Middle frontal gyrus (tissue), 1 donor: ENCODE measurements around the gene RSBN1.
A peak's percentile ranks its signal among the peaks of the same experiment; 100 is the strongest.
"Not testable (repeated sequence)": the region's sequence is repeated elsewhere in the genome, so short reads cannot be mapped to it uniquely, and the experiment has no call there.

Experiments
- DNase-seq: peaks from one replicate; pipeline ENCODE4 v3.0.0-alpha.2; 2015; ENCODE audit warnings: low spot score; ENCODE audit errors: extremely low spot score

RSBN1 gene

GRCh38 chr1:113811888-113812660, at the start of gene RSBN1:
Gene RSBN1 (minus strand): TSS chr1:113812476. CDS start chr1:113812412, 64 bp downstream.
- DNase-seq = peak; percentile 98

GRCh38 chr1:113861641-113862040, 49.4 kb upstream of the RSBN1 start:
- DNase-seq = no peak

- DNase-seq = no peak
Observed at GRCh38 chr1:113860891-113861290, 48.6 kb upstream of the RSBN1 start.

- DNase-seq = no peak
Observed at GRCh38 chr1:113859478-113860175, 47.4 kb upstream of the RSBN1 start.

- DNase-seq = no peak
Observed at GRCh38 chr1:113858982-113859381, 46.7 kb upstream of the RSBN1 start.

- DNase-seq = no peak
Observed at GRCh38 chr1:113858418-113858817, 46.1 kb upstream of the RSBN1 start.

GRCh38 chr1:113857776-113858175, 45.5 kb upstream of the RSBN1 start:
- DNase-seq = no peak

DNA sequence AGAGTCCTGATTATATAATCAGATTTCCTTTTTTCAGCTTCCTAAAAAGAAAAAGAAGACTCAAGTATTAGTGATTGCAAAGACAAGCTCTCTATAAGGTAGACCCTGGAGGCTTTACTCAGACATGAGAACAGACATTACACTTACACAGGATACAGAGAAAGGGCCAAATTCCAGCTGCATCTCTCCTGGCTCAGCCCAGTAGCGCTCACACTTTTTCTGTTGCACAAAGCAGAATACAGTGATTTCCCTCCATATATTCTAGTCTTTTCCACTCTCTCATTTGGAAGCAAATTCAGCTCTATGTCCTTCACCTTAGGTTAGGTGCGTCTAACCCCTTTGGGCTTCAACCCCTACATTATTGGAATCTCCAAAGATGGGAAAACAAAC, 44.1 kb upstream of the RSBN1 start:
- no peak for DNase-seq

- DNase-seq = no peak
Observed at GRCh38 chr1:113855630-113856400, 43.5 kb upstream of the RSBN1 start.

GRCh38 chr1:113854234-113854633, 42.0 kb upstream of the RSBN1 start:
- no peak for DNase-seq

DNA sequence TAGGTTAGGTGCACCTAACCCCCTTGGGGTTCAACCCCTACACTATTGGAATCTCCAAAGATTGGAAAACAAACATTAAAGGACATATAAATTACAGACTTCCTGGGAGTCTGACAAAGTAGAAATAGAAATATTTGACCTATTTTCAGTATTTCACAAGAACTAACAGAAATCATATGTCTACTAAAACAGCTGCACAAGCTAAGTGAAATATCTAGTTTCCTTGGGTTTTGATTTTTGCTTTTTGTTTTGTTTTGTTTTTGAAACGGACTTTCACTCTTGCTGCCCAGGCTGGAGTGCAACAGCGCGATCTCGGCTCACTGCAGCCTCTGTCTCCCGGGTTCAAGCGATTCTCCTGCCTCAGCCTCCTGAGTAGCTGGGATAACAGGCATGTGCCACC, 40.4 kb upstream of the RSBN1 start:
- not testable (repeated sequence) for DNase-seq

DNA sequence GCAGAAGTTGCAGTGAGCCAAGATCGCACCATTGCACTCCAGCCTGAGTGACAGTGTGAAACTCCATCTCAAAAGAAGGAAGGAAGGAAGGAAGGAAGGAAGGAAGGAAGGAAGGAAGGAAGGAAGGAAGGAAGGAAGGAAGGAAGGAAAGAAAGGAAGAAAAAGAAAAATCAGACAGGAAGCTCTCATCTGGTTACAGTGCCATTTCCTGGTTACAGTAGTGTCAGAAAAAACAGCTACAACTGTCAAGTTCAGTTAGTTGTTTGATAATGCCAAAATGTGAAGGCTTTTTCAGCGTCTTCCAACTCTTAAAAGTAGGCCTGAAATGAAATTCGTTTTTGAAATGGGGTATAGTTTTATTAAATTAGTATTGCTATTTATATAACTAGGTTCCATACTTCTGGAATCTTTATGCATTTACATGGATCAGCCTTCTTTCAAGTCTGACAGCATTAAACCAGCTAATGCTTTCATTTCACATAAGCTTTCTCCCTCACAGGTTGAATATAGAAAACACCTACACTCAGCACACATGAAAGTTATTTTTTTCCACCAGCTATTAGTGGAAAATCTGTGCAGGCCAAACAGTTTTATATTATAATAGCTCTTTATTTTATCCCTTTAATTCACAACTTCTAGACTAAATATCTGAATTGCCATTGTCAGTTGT, 38.0 kb upstream of the RSBN1 start:
- no peak for DNase-seq

DNA sequence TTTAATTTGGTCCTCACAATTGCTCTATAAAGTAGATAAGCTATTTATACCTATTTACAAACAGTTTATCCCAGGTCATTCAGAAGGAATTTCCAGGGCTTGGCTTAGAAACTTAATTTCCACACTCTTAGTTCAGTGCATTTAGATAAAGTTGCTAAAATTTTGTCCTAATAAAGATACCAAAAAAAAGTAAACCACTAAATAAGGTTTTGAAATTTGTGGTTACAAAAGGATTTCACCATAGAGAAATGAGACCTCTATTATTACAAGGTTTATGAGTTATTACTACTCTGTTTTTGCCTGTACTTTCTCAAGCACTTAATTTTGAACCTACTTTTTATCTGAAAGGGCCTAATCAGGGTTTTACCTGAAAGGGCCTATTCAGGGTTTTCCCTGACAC, 36.8 kb upstream of the RSBN1 start:
- no peak for DNase-seq

GRCh38 chr1:113846391-113847035, 34.2 kb upstream of the RSBN1 start:
- no peak for DNase-seq

DNA sequence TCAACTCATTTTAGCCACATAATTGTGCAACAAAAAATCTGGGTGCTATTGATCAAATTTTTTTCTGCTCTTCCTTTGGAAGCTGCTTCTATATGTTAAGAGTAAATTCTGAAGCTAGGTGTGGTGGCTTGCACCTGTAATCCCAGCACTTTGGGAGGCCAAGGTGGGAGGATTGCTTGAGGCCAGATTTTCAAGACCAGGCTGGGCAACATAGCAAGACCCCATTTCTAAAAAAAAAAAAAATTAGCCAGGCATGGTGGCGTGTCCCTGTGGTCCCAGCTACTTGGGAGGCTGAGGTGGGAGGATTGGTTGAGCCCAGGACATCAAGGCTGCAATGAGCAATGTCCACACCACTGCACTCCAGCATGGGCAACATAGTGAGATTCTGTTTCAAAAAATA, 24.3 kb upstream of the RSBN1 start:
- DNase-seq = no peak

DNA sequence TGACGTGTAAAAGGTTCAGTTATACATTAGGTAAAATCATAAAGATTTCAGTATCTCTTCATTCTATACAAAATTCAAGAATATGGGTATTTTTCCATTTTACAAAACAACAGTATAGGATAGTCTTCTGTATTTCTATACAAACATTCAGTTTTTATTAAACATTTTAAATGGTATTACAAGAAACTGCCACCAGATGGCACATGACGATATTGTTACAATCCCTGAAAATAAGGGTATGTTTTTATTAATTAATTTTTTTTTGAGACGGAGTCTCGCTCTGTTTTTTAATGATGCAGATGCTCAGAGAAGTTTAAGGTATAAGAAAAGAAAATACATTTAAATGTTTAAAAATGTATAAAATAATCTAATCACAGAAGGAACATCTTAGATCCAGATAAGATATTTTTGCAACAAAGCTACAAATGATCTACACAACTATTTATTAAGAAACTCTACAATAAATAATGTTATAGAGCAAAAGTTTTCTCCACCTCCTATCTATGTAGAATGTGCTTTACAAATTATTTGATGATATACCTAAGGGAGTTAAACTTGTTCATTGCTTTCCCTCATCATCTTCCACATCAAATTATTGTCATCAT, 23.5 kb upstream of the RSBN1 start:
- peak; percentile 30 for DNase-seq

GRCh38 chr1:113834716-113835115, 22.4 kb upstream of the RSBN1 start:
- DNase-seq = no peak

DNA sequence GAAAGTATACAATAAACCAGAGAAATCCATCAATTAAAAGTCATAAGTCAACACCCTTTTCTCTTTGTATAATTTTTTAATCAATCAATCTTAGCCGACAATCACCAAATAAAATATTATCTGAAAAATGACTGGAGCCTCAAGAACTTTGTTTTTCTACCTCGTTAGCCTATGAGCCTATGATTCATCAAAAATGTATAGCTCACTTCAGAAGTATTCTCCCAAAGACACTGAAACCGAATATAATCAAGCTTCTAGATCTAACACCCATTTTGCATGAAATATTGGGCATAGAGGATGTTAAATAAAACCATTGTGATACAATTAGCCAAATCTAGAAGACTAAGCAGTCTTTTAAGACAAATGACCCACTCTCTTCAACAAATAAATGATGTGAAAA, 17.8 kb upstream of the RSBN1 start:
- DNase-seq = no peak

GRCh38 chr1:113821916-113822315, 9.6 kb upstream of the RSBN1 start:
- DNase-seq = no peak

DNA sequence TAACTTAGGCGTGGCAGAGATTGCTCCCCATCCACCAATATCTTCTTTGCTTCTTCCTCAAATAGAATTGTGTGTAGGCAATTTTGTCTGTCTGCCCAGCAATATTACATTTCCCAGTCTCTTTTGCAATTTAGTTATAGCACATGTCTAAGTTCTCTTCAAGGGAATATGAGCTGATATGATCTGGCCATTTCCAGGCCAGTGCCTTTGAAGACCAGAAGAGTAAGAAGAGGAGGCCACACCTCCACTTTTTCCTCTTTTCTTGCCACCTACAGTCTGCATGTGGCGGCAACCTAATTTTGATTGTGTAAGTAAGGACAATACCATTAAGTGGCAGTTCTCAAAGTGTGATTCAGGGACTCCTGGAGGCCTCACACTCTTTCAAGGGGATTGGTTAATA, 6.3 kb upstream of the RSBN1 start:
- DNase-seq = no peak

GRCh38 chr1:113813218-113813617, 942 bp upstream of the RSBN1 start:
- DNase-seq = no peak
